GM12878 (cell line): ENCODE results near the gene YPEL3. TPM values are rescaled to one million over a fixed set of nuclear protein-coding genes. Genes with fewer than 3 reads are reported as not detected.

Source experiments
- ATAC-seq: fragments of 200-7000 bp; cut with Tn5 transposase; 3 replicates; pipeline ENCODE4 v1.9.1; 2020; ENCODE audit warnings: mild to moderate bottlenecking, moderate library complexity
- BruUV-seq: library from RNA; stranded (reverse); fragments of 400-500 nt; replicated peaks from 2 replicates; lab custom pipeline; 2021; lab: Mats Ljungman, UMichigan
- CTCF ChIA-PET: fragments of 300-600 bp; sonication (Branson Sonifier 250); formaldehyde crosslinking; extraction: SDS; loops from one replicate; lab custom pipeline; 2021; ENCODE audit warnings: inconsistent platforms; lab: Yijun Ruan, JAX
- POLR2A ChIA-PET: fragments of 350-600 bp; formaldehyde crosslinking; extraction: SDS; loops from one replicate; lab custom pipeline; 2021; ENCODE audit warnings: inconsistent platforms; lab: Charles Lee
- RAD21 ChIA-PET: fragments of 300-600 bp; sonication (Branson Sonifier 250); formaldehyde crosslinking; loops from one replicate; lab custom pipeline; 2023; ENCODE audit warnings: antibody characterized with exemption; ENCODE audit not compliant: unreplicated experiment; lab: Charles Lee
- SMC1A ChIA-PET: fragments of 300-600 bp; sonication (Branson Sonifier 250); formaldehyde crosslinking; loops from one replicate; lab custom pipeline; 2023; ENCODE audit not compliant: unreplicated experiment, uncharacterized antibody; lab: Charles Lee
- DNase-seq: peaks from one replicate; pipeline ENCODE4 v3.0.0-alpha.2; 2011; ENCODE audit warnings: low read depth, low spot score
- FAIRE-seq: peaks from 3 replicates; lab custom pipeline; 2011; peaks lifted over from hg19 to GRCh38; lab: Jason Lieb, UNC
- H2AFZ ChIP-seq: 2 replicates; pipeline ENCODE4 v1.6.0; 2011; ENCODE audit warnings: low read depth, low read length, control low read depth; ENCODE audit not compliant: control insufficient read depth
- H3K27ac ChIP-seq: 2 replicates; pipeline ENCODE4 v1.5.1; 2011; ENCODE audit warnings: control low read depth; ENCODE audit not compliant: control insufficient read depth, insufficient read depth
- H3K27me3 ChIP-seq, 2 experiments: replicated peaks in 1 of 2; 2 replicates each; pipeline versions ENCODE4 v1.6.0 to v1.6.1; 2011; ENCODE audit warnings: low read length in 1 of 2; ENCODE audit not compliant: control insufficient read depth in 2 of 2, insufficient read depth in 2 of 2
- H3K36me3 ChIP-seq, 2 experiments: 2 replicates each; pipeline ENCODE4 v1.5.1; 2011; ENCODE audit warnings: low read length in 1 of 2; ENCODE audit not compliant: control insufficient read depth in 2 of 2, insufficient read depth in 2 of 2
- H3K4me1 ChIP-seq: 2 replicates; pipeline ENCODE4 v1.6.1; 2011; ENCODE audit warnings: mild to moderate bottlenecking, low read length, moderate library complexity, mixed read lengths; ENCODE audit not compliant: control insufficient read depth, insufficient read depth
- H3K4me2 ChIP-seq: 2 replicates; pipeline ENCODE4 v1.6.0; 2011; ENCODE audit warnings: control low read depth; ENCODE audit not compliant: control insufficient read depth, insufficient read depth
- H3K4me3 ChIP-seq: fragments of 200-600 bp; sonication (generic); 2 replicates; pipeline ENCODE4 v1.5.1; 2016
- H3K79me2 ChIP-seq: 2 replicates; pipeline ENCODE4 v1.6.0; 2011; ENCODE audit warnings: low read length; ENCODE audit not compliant: control insufficient read depth, insufficient read depth
- H3K9ac ChIP-seq: 2 replicates; pipeline ENCODE4 v1.8.0; 2011; ENCODE audit warnings: low read length, control low read depth, mixed read lengths; ENCODE audit not compliant: control insufficient read depth, insufficient read depth
- H3K9me3 ChIP-seq: replicated peaks from 3 replicates; pipeline ENCODE4 v1.5.1; 2011; ENCODE audit warnings: mild to moderate bottlenecking, low read length; ENCODE audit not compliant: control insufficient read depth, insufficient read depth
- H4K20me1 ChIP-seq: 2 replicates; pipeline ENCODE4 v1.6.0; 2011; ENCODE audit not compliant: control insufficient read depth, insufficient read depth
- CBFB ChIP-seq: IDR thresholded peaks from 2 replicates; pipeline ENCODE4 v1.6.1; 2016; ENCODE audit warnings: antibody characterized with exemption, low read depth
- ESRRA ChIP-seq: IDR thresholded peaks from 2 replicates; pipeline ENCODE4 v1.6.1; 2012; ENCODE audit warnings: mild to moderate bottlenecking, low read length, improper control_type of control experiment
- HCFC1 ChIP-seq: fragments of 150-350 bp; IDR thresholded peaks from 2 replicates; pipeline ENCODE4 v1.6.1; 2014; ENCODE audit warnings: low read length
- IKZF1 ChIP-seq: fragments of 450-650 bp; conservative IDR thresholded peaks from 2 replicates; pipeline ENCODE4 v1.6.1; 2017; ENCODE audit warnings: antibody characterized with exemption, mild to moderate bottlenecking
- IRF4 ChIP-seq: IDR thresholded peaks from 2 replicates; pipeline ENCODE4 v1.6.1; 2011; ENCODE audit warnings: low read depth, low read length
- KAT2A ChIP-seq: conservative IDR thresholded peaks from 2 replicates; pipeline ENCODE4 v1.6.1; 2011; ENCODE audit warnings: low read depth, low read length; ENCODE audit not compliant: control insufficient read depth
- MTA3 ChIP-seq: IDR thresholded peaks from 2 replicates; pipeline ENCODE4 v1.6.1; 2012; ENCODE audit warnings: low read length, inconsistent platforms, borderline replicate concordance
- NR2F1 ChIP-seq: fragments of 450-650 bp; conservative IDR thresholded peaks from 2 replicates; pipeline ENCODE4 v1.6.1; 2017; ENCODE audit warnings: mild to moderate bottlenecking
- RCOR1 ChIP-seq: conservative IDR thresholded peaks from 2 replicates; pipeline ENCODE4 v1.6.1; 2012; ENCODE audit warnings: low read depth, low read length, improper control_type of control experiment
- RFX5 ChIP-seq: IDR thresholded peaks from 2 replicates; pipeline ENCODE4 v1.6.1; 2011; ENCODE audit warnings: low read depth, low read length, improper control_type of control experiment
- RUNX3 ChIP-seq: IDR thresholded peaks from 2 replicates; pipeline ENCODE4 v1.6.1; 2012; ENCODE audit warnings: low read length, inconsistent platforms
- YY1 ChIP-seq: IDR thresholded peaks from 2 replicates; pipeline ENCODE4 v1.6.1; 2011; ENCODE audit warnings: low read depth, mild to moderate bottlenecking, low read length
- WGBS: methylation state at CpG from one replicate; pipeline ENCODE4 v1.1.6; 2016; ENCODE audit warnings: low lambda C conversion rate; ENCODE audit not compliant: insufficient replicate concordance, insufficient coverage; ENCODE audit errors: missing lambda C conversion rate; 5-methylcytosine and 5-hydroxymethylcytosine counted together
- in situ Hi-C: fragments of 300-500 bp; cut with MboI; formaldehyde crosslinking; loops from 9 replicates; pipeline ENCODE4 v1.14.3; 2018; ENCODE audit warnings: mixed read lengths
- intact Hi-C: fragments of 100-400 bp; cut with micrococcal nuclease; formaldehyde crosslinking; loops from one replicate; pipeline ENCODE4 v1.14.2; 2022; ENCODE audit not compliant: unreplicated experiment
- polyA plus RNA-seq, 11 experiments: library from polyadenylated mRNA; depleted of rRNA in 4 of 11; unstranded in 6 of 11; stranded (reverse) in 5 of 11; fragments of >200 nt; fragmentation: Nextera tagmentation in 4 of 11; fragmentation: Illumina TruSeq in 1 of 11; extraction: Ambion mirVana in 4 of 11; extraction: Trizol in 1 of 11; gene quantifications; 1 replicate in 1 of 11; 2 replicates in 10 of 11; pipeline versions ENCODE4 v1.2.1 to v1.2.3, GENCODE V29; 2011 to 2016; ENCODE audit warnings: inconsistent platforms in 2 of 11, missing spikeins in 2 of 11, low read depth in 1 of 11
- total RNA-seq, 4 experiments: library from RNA; depleted of rRNA in 3 of 4; stranded (reverse); fragments of >200 nt in 3 of 4; fragmentation: Illumina TruSeq in 1 of 4; extraction: Trizol in 1 of 4; gene quantifications; 2 replicates each; pipeline versions ENCODE4 v1.2.1 to v1.2.3, GENCODE V29; 2013 to 2021
- TF ChIP-seq, protein P1 (sequence below): fragments of 450-650 bp; IDR thresholded peaks from 2 replicates; pipeline ENCODE4 v1.6.1; 2014; ENCODE audit warnings: mild to moderate bottlenecking
- TF ChIP-seq, protein P2 (sequence below): fragments of 450-650 bp; IDR thresholded peaks from 2 replicates; pipeline ENCODE4 v1.6.1; 2017; ENCODE audit warnings: low read depth, mild to moderate bottlenecking, moderate library complexity

YPEL3 gene
- total and polyA plus RNA-seq, 10 of the 15 experiments (the other 5 are each of a cell fraction or from before 2014, with no cell fraction given), result 1.3 to 22.0 (median 12.1) TPM

DNA sequence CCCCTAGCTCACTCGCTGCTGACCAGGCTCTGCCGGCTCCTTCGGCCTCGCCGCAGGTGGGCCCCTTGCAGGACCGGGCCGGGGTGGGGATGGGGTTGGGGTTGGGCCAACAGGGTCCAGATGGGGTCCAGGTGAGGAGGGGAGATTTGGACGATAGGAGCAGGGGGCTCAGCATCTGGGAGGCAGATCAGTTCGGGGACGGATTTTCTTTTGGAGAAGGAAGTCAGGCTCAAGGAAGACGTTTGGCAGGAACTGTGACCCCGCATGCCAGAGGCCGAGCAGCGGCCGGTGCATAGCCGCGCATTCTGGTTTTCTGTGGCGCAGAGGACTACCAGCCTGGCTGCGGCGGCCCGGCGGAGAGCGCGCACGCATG is 31.3 kb downstream of the YPEL3 start:
- ATAC-seq, result peak; percentile 5
- ChIA-PET SMC1A (interaction anchor here (1.2 kb wide), 1 partner anchor 30 kb away, joined by 3 read pairs; no protein-coding TSS in a partner anchor), POLR2A (interaction anchor here (0.6 to 4.3 kb wide), 8 partner anchors 10 to 318 kb away, joined by 3 to 21 read pairs (median 6); partner anchors contain the start of genes PPP4C, SEPTIN1, TBX6 and YPEL3)

DNA sequence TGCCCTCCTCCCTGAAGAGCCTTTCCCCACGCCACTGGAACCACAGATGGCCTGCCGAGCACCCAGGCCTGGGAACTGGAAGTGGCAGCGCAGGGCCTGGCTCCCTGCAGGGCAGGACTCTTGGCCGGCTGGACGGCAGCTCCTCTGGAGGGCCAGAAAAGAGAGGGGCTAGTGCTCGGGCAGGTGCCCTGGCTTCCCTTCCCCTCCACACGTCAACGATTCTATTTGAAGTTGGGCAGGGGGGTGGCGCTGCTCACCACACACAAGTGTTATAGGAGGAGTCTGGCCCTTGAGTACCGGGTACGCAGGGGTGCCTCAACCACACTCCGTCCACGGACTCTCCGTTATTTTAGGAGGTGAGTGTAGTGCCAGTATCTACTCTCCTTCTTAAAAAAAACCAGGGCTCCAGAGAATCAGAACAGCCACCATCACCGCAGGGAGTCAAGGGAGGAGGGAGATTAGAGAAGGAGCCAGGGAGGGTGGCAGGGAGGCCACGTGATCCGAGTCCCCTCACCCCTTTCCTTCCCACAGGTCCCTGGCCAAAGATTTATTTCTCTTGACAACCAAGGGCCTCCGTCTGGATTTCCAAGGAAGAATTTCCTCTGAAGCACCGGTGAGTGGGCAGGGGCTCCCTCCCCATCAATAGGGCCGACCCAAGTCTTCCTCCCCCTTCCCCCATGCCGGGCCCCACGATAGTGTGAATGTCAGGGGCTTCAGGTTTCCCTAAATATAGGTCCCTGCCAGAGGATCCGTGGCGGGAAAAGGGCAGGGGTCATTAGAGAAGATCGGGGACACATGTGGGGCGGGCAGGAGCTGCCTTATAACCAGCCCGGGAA is 31.9 kb downstream of the YPEL3 start:
- FAIRE-seq, result peak; percentile 66
- peak overlapping the region; percentile 93 for H3K9ac ChIP-seq
- intact Hi-C loops (no loop called here), in situ Hi-C loops (no loop called here)
- POLR2A ChIA-PET, result interaction anchor here (0.6 to 4.3 kb wide), 9 partner anchors 9 to 38 kb away, joined by 4 to 21 read pairs (median 7); partner anchors contain the start of genes PPP4C, TBX6 and YPEL3
- H3K27ac ChIP-seq, result peak overlapping the region; percentile 94
- peak; percentile 53 for DNase-seq
- peaks cover 20% of the 10 kb centered on the region for H4K20me1 ChIP-seq
- peaks cover 25% of the 10 kb centered on the region for H3K4me1 ChIP-seq
- no peaks in the 10 kb centered on the region for H3K27me3 ChIP-seq
- no peaks in the 10 kb centered on the region for H3K9me3 ChIP-seq
- peak overlapping the region; percentile 35 for H2AFZ ChIP-seq
- peak overlapping the region; percentile 81 for H3K4me2 ChIP-seq
- RAD21 ChIA-PET, result interaction anchor here (0.6 to 3.7 kb wide), 6 partner anchors 9 to 565 kb away, joined by 3 to 42 read pairs (median 5); partner anchors contain the start of genes CORO1A and TBX6
- H3K79me2 ChIP-seq, result peaks cover 55% of the 10 kb centered on the region
- ATAC-seq, result peak; percentile 61
- WGBS, result under 1% methylated on average over 27 of the region's 27 CpGs
- H3K4me3 ChIP-seq, result peak overlapping the region; percentile 94
- CTCF ChIA-PET, result interaction anchor here (0.7 to 8.5 kb wide), 7 partner anchors 9 to 122 kb away, joined by 3 to 77 read pairs (median 5); partner anchors contain the start of genes TBX6 and YPEL3
- TSS peak; percentile 48 for BruUV-seq
- SMC1A ChIA-PET, result interaction anchor here (0.6 to 1.2 kb wide), 6 partner anchors 13 to 415 kb away, joined by 3 to 9 read pairs (median 3); partner anchors contain the start of gene TBX6
- peaks cover 19 to 21% of the 10 kb centered on the region in 2 experiments for H3K36me3 ChIP-seq
- TF ChIP-seq KAT2A (no peak), CBFB (peak; percentile 34; the same call in 1 of the 2 replicates), NR2F1 (no peak), RFX5 (no peak), IKZF1 (peak; percentile 64), RCOR1 (no peak), IRF4 (no peak), ESRRA (no peak), HCFC1 (no peak)
- TF ChIP-seq, protein P1, sequence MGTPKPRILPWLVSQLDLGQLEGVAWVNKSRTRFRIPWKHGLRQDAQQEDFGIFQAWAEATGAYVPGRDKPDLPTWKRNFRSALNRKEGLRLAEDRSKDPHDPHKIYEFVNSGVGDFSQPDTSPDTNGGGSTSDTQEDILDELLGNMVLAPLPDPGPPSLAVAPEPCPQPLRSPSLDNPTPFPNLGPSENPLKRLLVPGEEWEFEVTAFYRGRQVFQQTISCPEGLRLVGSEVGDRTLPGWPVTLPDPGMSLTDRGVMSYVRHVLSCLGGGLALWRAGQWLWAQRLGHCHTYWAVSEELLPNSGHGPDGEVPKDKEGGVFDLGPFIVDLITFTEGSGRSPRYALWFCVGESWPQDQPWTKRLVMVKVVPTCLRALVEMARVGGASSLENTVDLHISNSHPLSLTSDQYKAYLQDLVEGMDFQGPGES, result no peak
- TF ChIP-seq, protein P2, sequence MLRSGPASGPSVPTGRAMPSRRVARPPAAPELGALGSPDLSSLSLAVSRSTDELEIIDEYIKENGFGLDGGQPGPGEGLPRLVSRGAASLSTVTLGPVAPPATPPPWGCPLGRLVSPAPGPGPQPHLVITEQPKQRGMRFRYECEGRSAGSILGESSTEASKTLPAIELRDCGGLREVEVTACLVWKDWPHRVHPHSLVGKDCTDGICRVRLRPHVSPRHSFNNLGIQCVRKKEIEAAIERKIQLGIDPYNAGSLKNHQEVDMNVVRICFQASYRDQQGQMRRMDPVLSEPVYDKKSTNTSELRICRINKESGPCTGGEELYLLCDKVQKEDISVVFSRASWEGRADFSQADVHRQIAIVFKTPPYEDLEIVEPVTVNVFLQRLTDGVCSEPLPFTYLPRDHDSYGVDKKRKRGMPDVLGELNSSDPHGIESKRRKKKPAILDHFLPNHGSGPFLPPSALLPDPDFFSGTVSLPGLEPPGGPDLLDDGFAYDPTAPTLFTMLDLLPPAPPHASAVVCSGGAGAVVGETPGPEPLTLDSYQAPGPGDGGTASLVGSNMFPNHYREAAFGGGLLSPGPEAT, result peak; percentile 61; the same call in 1 of the 2 replicates

More for the DNA sequence above, 31.3 kb downstream of the YPEL3 start:
- Histone ChIP-seq H3K9me3 (no peaks in the 10 kb centered on the region), H3K4me1 (peaks cover 27% of the 10 kb centered on the region), H2AFZ (peak overlapping the region; percentile 77), H3K4me2 (peak overlapping the region; percentile 81), H3K4me3 (peak overlapping the region; percentile 94), H3K79me2 (peaks cover 61% of the 10 kb centered on the region), H3K27ac (peak overlapping the region; percentile 94), H3K9ac (peak overlapping the region; percentile 93), H4K20me1 (peaks cover 24% of the 10 kb centered on the region), H3K27me3 (no peaks in the 10 kb centered on the region), H3K36me3 (peaks cover 25 to 27% of the 10 kb centered on the region in 2 experiments)
- WGBS, result under 1% methylated on average over 24 of the region's 25 CpGs
- FAIRE-seq (no peak), DNase-seq (no peak)
- 0 out of 2 replicates have a peak, but pooled peaks have one; percentile 1 for TF ChIP-seq YY1
- no peak for TF ChIP-seq MTA3
- TF ChIP-seq RUNX3, result peak; percentile 11; the same call in 1 of the 2 replicates
- ChIA-PET RAD21 (interaction anchor here (0.6 to 3.7 kb wide), 6 partner anchors 9 to 565 kb away, joined by 3 to 42 read pairs (median 4); partner anchors contain the start of genes DCTPP1 and TBX6), CTCF (interaction anchor here (0.7 to 8.5 kb wide), 4 partner anchors 10 to 32 kb away, joined by 3 to 77 read pairs (median 30); partner anchors contain the start of genes TBX6 and YPEL3)
- in situ Hi-C loops (no loop called here), intact Hi-C loops (no loop called here)
- BruUV-seq, result no TSS peak
